COR-L47 (cell line): ENCODE results near the gene KLHL42.
"Not testable (repeated sequence)": the region's sequence is repeated elsewhere in the genome, so short reads cannot be mapped to it uniquely, and the experiment has no call there.

ENCODE experiments used
- DNase-seq: peaks from one replicate; lab custom pipeline; 2025; lab: John Stamatoyannopoulos, UW

KLHL42 gene

DNA sequence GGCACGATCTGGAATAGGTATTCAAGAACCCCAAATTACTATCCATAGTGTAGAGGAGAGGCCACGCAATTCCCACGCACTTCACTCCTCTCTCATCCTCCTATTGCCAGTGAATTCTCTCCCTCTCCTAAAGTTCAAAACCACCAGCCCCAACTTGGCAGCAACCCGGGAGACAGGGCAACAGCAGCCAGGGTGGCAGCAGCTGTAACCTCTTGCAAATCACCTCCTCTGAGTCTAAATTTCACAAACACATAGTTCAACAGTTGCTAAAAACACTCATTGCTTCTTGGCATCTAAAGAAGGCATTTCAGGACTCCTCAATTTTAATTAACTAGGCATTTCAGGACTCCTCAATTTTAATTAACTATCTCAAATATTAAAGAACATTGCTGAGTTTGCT lies 37.7 kb downstream of the KLHL42 start:
- no peak for DNase-seq

DNA sequence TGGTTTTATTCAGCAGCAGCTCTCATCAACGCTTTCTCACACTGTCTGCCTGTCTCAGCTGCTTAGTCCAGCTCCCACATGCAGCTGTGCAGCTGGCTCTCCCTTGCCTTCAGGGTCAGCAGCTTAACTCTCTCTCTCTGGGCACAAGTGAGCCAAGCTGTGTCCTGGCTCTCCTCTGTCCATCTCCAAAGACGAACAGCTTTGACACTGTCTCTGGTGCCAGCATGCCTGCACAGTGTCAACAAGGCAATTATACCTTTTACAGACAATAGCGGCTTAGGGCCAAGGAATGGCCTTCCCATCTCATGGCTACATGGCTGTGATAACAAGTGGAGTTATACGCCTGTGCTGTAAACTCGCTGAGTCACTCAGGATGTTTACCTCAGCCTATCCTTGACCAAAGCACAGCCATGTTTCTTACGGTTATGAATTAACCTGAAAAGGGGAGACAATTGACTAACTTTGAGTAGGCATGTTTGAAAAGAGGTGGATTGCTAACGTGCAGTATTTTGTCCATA lies 38.4 kb downstream of the KLHL42 start:
- DNase-seq: peak; percentile 6

GRCh38 chr12:27820564-27820963 lies 40.5 kb downstream of the KLHL42 start:
- no peak for DNase-seq

DNA sequence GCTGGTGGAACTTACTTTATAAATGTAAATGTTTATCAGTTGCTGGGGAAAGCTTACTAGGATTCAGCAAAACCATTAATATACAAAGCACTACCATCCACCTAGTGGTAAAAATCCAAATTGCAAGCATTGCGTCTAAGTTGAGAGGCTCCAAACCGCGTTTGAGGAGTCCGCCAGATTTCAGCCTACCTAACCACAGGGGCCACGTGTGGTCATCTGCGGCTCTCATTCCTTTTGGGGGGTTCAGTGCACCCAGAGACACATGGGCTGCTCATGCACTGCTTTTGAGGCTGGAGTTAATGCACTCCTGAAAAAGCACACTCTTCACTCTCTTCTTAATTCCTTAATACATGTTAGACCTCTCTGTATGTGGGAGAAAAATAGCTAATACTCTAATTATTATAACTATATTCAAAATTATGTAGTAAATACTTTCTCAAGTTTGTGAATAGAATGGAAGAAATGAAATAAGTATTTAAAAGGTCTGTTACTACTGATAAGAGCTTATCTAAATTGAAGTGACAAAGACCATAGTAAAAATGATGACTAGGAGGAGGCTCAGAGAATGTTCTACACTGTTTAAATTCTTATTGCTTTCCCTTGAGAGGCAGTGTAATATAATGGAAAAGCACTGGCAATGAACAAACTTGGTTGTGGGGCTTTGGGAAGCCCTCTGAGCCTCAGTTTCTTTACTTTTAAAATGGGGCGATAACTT lies 41.4 kb downstream of the KLHL42 start:
- DNase-seq: peak; percentile 4

DNA sequence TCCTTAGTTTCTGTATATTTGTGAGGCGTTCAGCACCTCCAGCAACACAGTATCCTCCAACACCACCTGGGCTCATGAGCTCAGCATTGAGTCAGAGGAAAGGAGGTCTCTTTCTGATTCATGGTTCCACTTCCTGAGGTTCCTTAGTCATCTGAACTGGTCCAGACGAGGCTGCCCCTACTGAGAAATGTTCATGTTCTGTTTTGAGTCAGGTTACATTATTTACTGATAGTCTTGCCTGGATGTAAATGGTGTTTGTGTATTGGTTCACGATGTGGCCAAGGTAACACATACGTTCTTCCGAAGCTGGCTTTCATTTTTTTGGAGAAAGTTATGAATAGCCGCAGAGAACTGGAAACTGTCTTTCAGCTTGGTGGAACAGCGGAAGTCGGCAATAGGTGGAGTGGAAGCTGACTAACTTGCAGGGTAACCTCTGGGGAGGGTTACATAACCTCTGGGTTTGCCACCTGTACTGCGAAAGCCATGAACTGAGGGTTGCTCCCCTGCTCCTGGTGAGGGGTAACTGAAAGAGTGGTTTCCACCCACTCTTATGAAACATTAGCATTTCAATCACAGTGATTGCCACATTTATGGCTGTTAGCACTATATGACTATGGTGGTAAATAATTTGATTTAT lies 42.2 kb downstream of the KLHL42 start:
- DNase-seq: no peak

- no peak for DNase-seq
Measured at GRCh38 chr12:27823038-27823437, 43.0 kb downstream of the KLHL42 start.

- DNase-seq: no peak
Measured at GRCh38 chr12:27824126-27824842, 44.3 kb downstream of the KLHL42 start.

- DNase-seq: no peak
Measured at GRCh38 chr12:27826076-27826475, 46.0 kb downstream of the KLHL42 start.

- no peak for DNase-seq
Measured at GRCh38 chr12:27828196-27828595, 48.2 kb downstream of the KLHL42 start.

- no peak for DNase-seq
Measured at GRCh38 chr12:27838543-27839185, 58.6 kb downstream of the KLHL42 start.

DNA sequence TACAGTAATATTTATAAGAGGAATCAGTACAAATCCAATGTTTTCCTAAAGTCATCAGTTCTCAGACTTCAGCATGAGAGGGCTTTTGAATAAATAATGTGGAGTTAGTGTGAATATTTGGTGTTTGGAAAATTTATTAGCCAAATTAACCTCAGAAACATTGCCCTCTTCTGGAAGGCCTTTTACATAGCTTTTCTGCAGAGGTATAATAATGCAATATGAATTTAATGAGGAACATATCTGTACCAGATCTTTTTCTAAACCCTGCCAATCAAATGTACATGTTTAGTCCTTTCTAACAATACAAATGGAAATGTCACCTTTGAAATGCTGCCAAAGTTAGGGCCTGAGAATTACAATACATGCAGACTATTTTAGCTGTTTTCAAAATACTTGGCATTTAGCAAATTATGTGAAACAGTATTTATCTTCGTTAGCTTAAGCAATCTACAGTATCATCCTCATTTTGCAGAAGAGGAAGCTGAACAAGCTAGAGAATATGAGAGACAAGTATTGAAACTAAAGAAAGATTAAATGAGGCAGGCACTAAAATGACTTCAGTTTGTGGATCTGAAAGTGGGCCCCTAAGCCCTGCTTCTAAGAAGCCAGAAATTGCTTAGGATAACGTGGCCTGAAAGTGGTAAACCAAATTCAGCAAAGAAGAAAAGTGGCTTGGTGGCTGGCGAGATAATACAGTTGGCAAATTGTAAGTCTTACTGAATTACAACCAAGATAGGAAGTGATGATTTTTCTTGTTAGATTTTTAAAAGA lies 60.4 kb downstream of the KLHL42 start:
- no peak for DNase-seq

- no peak for DNase-seq
Measured at GRCh38 chr12:27841392-27841882, 61.4 kb downstream of the KLHL42 start.

DNA sequence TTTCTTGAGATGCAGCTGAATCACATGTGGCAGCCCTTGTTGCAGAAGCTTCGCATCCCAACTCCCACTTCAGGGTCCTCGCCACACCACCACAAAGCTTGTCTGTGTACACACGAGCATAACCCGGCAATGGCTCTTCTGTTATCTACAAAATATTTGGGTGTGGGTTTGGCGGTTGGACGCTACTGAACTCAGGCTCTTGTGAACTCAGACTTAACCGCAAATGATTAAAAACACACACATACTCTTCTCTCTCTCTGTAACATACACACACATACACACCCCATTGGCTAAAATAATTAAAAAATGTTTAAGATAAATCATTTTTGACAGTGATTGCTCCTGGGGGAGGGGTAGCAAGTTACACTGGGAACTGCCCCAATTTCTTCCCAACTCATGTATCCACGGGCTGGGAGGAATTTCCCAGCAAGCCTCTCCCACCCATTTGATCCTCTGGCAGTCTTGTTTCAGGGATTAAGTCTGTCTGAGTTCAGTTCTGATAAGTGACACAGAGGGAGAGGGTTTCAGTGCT lies 63.7 kb downstream of the KLHL42 start:
- no peak for DNase-seq

- DNase-seq: no peak
Measured at GRCh38 chr12:27844366-27845090, 64.5 kb downstream of the KLHL42 start.

DNA sequence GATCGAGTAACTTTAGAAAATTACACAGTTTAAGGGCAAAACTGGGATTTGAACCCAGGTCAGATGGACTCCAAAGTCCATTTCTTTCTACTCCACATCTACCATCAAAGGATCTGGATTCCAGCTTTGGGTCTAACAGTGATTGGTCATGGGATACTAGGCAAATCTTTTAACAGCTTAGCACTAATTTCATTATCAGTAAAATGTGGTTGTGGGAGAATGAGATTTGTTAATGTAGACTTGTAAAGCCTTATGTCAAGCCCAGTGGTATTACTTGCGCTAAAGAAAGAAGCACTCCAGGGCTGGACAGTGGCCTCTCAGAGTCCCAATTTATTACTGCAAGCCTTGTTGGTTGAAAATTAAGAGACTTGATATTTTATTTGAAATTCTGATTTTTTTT lies 65.2 kb downstream of the KLHL42 start:
- DNase-seq: no peak

GRCh38 chr12:27845706-27846105 lies 65.7 kb downstream of the KLHL42 start:
- DNase-seq: not testable (repeated sequence)

DNA sequence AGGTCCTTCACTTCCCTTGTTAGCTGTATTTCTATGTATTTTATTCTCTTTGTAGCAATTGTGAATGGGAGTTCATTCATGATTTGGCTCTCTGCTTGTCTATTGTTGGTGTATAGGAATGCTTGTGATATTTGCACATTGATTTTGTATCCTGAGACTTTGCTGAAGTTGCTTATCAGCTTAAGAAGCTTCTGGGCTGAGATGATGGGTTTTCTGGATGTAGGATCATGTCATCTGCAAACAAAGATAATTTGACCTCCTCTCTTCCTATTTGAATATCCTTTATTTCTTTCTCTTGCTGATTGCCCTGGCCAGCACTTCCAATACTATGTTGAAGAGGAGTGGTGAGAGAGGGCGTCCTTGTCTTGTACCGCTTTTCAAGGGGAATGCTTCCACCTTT lies 67.3 kb downstream of the KLHL42 start:
- DNase-seq: not testable (repeated sequence)

- no peak for DNase-seq
Measured at GRCh38 chr12:27851311-27851710, 71.3 kb downstream of the KLHL42 start.

GRCh38 chr12:27852117-27852516 lies 72.1 kb downstream of the KLHL42 start:
- DNase-seq: no peak
